Testis (tissue), 2 donors: ENCODE data around the gene DOCK6.

Experiments
- CTCF ChIP-seq, 3 experiments: fragments of 450-650 bp in 2 of 3; fragments of 200-600 bp in 1 of 3; sonication (generic) in 1 of 3; IDR thresholded peaks; one replicate each; pipeline ENCODE4 v1.5.1; 2016 to 2019; ENCODE audit warnings: antibody characterized with exemption in 3 of 3, mild to moderate bottlenecking in 2 of 3, moderate library complexity in 1 of 3
- POLR2A ChIP-seq: fragments of 450-650 bp; IDR thresholded peaks from one replicate; pipeline ENCODE4 v1.6.1; 2017; ENCODE audit warnings: antibody characterized with exemption, mild to moderate bottlenecking, moderate library complexity

- TF ChIP-seq CTCF (IDR thresholded peaks at IDR 0.05) (no peak), POLR2A (no peak)
Measured at GRCh38 chr19:11238041-11238440, 24.3 kb downstream of the DOCK6 start.
